GM21619 (cell line): ENCODE results near the gene IQCN.
A peak's percentile ranks its signal among the peaks of the same experiment; 100 is the strongest.

Source experiments
- ATAC-seq: cut with Tn5 transposase; IDR thresholded peaks from one replicate; pipeline ENCODE4 v1.9.1; 2021; ENCODE audit not compliant: unreplicated experiment

Gene IQCN

DNA sequence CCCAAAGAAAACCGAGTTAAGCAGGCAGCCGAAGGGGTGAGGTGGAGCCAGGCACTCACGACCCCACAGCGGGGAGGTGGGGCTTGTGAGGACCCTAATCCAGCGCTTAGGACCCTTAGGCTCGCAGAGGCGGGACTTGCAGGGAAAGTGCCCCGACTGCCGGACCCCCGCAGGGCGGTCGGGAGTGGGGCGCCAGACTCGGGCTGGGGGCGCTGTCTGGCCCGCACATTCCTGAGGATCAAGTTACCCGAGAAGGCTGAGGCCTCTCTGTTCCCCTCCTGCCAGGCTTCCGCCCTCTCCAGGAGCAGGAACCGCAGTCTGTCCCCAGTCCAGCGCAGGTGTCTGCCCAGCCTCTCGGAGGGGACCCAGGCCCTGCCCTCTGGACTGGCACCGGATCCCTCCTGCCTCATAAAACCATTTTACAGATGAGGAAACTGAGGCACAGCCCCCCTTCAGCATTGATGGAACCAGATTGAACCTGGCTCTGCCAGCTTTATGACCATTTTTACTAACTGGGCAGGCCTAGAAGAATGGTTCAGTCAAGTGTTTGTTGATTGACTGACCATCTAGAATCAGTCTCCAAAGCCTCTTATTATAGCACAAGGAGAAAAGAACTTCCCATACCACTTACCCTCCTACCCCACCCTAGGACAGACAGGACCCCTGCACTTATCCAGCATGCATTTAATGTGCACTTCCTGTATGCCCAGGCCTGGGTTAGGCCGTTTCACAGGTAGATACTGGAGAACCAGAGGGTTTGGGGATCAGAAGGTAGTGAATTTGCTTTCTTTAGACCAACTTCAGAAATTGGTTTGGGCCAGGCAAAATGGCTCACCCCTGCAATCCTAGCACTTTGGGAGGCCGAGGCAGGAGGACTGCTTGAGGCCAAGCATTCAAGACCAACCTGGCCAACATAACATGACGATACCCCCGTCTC is 13.9 kb upstream of the IQCN start:
- ATAC-seq: no peak

DNA sequence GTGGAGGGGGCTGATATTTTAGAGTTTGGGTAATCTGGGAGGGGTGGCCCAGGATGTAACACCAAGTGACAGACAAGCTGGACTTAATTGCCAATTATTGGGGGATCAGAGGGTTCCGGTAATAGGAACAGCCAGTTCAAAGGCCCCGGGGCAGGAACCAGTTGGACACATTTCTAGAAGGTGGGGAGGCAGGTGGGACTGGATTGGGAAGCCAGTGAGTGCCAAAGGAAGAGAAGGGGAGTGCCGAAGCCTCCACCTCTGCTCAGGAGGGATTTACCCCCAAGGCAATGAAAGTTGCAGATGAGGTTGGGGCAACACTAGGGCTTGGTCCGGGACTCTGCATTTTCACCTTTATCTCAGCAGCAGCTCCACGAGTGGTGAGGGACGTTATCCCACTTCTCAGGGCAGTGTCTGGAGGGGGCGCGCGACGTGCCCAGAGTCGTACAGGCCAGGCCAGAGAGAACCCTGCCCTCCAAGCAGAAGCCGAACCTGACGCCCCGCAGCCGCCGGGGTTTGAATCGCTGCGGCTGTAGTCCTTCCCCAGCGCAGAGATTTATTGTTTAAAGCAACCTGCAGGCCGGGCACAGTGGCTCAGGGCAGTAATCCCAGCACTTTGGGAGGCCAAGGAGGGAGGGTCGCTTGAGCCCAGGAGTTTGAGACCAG is 12.9 kb upstream of the IQCN start:
- no peak for ATAC-seq

DNA sequence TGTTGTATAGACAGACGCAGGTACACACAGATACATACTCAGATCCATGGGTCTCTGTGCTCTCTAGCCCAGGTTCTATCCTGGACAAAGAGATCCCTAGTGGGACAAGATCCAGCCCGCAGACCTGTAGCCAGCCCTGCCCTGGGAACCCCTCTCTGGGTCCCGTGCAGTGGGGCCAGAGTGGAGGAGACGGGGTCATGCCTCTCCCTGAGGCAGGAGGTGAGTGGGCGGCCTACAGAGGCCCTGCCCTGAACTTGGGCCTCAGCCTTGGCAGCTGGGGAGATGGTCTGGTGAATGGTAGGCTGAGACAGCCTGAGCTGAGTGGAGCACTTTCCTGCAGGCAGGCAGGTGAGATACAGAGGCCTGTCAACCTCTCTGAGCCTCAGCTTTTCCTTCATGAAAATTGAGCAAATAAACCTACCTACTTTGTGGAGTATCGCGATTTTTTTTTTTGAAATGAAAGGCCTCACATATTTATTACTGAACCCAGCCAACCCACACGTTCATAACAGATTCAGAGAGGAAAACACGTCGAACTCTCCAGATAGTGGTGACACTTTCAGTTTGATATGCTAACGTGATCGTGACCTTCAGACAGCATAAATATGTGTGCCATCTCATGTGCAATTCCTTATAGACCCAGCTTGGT is 10.6 kb upstream of the IQCN start:
- ATAC-seq: no peak

DNA sequence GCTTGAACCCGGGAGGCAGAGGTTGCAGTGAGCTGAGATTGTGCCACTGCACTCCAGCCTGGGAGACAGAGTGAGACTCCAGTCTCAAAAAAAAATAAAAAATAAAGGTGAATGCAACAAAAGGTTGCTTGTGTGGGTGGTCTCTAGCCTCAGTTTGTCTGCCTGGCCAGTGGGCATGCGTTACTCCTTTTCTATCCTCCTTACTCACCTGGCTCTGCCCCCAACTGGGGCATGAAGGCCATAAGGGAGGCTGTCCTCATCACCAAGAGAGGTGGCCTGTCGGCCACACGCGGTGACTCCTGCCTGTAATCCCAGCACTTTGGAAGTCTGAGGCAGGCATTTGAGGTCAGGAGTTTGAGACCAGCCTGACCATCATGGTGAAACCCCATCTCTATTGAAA is 9.1 kb upstream of the IQCN start:
- no peak for ATAC-seq

DNA sequence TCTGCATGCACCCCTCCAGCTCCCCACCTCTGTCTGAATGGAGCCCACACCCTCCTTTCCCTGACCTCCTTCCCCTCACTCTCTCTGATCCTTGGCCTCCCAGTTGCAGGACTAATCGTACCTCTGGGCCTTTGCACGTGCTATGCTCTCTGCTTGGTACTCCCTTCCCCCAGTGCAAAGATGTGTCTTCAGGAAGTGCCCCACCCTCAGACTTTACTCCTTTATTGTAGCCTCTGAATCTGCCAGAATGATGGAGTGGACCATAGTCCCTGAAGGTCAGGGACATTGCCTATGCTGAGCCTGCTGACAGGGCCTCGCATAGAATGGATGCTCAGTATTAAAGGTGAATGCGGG is 8.5 kb upstream of the IQCN start:
- no peak for ATAC-seq

DNA sequence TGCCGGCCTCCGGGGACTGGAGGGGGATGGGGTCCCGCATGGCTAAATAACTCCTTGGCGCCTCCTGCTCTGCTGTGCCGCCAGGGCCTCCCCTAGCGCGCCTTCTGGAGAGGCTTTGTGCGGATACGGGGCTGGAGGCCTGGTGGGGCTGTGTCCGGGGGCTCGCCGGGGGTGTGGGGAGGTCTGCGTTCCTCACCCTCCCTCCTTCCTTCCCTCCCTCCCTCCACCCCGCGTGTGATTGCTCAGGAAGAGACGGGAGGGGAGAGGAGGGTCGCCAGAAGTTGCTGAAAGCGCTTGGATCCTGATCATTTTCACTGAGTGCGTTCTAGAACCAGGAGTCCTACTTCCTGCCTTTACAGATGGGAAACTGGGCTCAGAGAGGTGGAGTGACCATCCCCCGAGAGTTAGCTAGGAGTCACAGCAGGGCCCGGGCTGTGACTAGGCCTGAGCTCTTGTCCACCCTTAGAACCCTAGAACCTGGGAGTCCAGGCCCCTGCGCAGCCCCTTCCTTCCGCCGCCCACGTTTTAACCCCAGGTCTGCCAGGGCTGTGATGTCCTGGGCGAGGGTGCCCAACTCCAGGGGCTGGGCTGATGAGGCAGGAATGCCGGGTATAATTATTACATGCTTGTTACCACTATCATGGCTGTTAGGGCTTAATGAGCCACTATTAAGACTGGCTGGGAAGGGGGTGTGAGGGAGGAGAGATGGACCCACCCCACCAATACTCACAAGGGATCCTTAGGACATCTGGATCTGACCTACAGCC is 8.0 kb upstream of the IQCN start:
- ATAC-seq: no peak

DNA sequence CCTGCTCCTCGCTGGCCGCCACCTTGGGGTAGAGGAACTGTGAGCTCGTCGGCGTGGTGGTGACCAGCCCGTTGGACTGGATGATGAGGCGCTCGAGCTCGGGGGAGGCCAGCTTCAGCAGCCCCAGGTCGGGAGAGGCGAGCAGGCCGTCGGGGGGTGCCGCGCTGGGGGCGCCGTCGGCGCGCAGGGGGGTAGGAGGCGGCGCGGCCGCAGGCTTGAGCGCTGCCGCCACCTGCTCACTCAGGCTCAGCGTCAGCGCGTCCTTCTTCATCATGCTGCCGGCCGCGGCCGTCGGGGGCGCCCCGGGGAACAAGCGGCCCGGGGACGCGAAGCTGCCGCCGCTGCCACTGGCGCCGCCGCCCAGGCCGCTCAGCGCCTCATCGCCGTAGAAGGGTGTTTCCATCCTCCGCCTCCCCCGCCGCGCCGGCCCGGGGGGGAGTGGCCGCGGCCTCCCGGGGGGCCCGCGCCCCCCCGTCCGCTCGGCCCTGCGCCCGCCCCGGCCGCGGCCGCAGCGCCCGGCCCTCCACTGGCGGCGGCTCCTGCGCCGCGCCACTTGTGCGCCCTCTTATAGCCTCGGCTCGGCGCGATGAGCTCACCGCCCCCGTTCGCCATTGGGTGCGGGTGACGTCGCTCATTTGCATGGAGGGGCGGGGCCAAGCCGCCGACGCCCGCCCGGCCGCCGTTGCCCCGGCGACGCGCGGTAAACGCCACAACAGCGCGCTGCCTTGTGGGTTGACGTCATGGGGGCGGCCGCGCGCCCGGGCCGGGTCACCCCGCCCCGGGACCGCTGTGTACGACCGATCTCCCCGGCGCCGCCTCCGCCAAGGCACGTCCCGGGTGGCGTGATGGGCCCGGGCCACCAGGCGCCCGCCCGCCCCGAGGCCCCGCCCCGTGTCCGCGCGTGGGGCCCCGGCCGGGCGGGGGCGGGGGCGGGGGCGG is 7.1 kb upstream of the IQCN start, which contains the start of gene JUND:
JUND (minus strand) TSS at position 541 of the 939 bp plus-strand sequence; CDS start at position 403, 138 bp downstream.
- ATAC-seq: peak; percentile 53

DNA sequence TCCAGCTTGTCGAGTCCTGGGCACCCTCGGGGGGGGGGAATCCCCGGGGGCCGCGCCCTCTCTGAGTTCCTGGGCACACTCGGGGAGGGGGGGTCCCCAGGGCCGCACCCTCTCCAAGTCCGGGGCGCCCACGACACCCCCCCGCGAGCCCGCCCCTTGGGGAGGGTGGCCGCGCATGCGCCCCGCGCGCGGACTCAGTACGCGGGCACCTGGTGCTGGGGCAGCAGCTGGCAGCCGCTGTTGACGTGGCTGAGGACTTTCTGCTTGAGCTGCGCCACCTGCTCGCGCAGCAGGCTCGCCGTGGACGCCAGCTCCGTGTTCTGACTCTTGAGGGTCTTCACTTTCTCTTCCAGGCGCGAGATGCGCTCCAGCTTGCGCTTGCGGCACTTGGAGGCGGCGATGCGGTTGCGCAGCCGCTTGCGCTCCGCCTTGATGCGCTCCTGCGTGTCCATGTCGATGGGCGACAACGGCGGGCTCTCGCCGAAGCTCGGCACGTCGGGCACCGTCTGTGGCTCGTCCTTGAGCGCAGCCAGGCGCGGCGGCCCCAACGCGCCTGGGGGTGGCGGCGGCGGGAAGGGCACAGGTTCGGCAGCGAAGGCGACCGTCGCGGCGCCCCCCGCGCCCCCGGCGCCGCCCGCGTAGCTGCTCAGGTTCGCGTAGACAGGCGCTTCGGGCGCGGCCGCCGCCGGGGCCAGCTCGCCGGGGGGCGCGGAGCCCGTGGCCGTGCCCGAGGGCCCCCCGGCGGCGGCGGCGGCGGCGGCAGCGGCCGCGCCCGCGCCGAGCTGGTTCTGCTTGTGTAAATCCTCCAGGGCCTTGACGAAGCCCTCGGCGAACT is 6.2 kb upstream of the IQCN start:
- ATAC-seq: peak; percentile 13

DNA sequence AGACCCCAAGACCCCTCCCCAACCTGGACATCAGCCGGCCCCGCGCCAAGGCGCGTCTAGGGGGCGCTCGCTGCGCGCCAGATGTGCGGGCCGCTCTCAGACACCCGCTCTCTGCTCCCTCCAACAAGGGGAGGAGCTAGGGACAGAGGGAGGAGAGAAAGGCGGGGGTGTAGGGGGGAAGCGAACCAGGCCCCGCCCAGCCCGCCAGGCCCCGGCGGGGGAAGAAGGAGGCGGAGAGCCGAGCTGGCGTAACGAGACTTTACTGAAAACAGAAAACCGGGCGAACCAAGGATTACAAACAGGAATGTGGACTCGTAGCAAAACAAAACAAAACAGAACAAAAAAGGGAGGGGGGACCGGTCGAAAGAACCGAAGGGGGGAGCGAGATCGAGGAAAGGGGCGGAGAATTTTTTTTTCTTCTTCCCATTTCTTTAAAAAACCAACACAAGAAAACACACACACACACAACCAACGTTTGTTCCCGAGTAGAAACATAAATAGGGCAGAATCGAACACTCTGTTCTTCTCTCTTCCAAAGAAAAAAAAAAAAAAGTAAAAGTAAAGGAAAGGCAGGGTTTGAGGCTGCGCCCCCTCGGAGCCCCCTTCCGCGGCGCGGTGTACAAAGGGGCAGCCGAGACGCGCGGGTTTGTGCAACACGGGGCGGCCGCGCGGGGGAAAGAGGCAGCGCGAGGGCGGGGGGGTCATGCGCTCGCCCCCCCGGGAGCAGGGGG is 5.4 kb upstream of the IQCN start:
- no peak for ATAC-seq

DNA sequence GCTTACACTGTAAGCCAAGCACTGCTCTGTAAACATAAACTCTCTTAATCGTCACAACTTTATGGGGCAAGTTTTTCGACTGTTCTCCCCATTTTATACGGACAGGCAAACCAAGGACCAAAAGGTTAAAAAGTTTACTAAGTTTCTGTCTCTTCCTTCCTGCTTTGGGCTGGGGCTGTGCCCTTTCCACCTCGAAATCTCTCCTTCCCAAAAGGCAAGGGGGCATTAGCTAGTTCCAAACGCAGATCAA is 4.9 kb upstream of the IQCN start:
- ATAC-seq: no peak

DNA sequence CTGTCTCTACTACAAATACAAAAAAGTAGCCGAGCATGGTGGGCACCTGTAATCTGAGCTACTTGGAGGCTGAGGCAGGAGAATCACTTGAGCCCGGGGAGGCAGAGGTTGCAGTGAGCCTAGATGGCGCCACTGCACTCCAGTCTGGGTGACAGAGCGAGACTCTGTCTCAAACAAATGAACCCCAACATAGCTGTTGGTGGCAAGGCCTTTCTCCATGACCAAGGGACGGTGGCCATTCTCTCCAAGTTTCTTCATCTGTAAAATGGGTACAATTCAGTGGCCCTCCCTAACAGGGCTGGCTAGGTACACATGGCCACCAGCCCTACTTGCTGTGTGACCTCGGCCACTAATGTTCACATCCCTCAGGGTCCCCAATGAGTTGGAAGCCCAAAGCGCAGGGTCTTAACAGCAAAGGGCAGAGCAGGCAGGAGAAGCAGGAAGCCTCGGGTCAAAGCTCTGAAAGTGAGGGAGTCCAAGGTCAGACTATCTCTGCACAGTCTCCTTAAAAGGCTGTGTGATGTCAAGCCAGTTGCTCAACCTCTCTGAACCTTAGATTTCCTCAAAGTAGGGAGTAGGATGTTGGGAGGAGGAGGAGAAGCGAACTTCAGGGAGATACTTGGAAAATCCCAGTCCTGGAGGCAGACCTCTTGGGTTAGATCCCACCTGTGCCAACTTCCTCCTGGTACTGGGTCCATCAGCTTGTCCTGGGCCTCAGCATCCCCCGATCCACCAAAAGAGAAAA is 4.4 kb upstream of the IQCN start:
- no peak for ATAC-seq

DNA sequence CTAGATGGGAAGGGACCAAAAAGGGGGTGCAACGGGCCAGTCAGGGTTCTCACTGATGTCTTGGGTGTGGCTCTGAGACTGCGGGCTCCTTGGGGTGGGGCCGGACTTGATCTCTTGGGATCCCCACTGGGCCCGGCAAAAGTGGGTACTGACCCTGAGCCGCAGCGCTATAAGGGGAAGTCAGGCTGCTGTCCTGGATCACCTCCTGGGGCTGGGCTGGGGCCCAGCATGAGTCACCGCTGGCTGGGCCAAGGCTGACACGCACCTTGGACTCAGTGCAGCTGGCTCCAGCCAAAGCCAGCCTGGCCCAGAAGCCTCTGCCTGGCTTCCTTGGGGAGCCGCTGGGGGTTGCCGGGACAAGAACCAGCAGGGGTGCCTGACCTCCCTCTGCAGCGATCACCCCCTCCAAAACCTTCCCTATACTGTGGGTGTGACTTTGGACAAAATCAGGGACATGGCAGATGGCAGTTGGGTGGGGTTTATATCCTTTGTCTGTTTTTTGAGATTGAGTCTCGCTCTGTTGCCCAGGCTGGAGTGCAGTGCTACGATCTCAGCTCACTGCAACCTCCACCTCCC is 617 bp upstream of the IQCN start:
- ATAC-seq: no peak

DNA sequence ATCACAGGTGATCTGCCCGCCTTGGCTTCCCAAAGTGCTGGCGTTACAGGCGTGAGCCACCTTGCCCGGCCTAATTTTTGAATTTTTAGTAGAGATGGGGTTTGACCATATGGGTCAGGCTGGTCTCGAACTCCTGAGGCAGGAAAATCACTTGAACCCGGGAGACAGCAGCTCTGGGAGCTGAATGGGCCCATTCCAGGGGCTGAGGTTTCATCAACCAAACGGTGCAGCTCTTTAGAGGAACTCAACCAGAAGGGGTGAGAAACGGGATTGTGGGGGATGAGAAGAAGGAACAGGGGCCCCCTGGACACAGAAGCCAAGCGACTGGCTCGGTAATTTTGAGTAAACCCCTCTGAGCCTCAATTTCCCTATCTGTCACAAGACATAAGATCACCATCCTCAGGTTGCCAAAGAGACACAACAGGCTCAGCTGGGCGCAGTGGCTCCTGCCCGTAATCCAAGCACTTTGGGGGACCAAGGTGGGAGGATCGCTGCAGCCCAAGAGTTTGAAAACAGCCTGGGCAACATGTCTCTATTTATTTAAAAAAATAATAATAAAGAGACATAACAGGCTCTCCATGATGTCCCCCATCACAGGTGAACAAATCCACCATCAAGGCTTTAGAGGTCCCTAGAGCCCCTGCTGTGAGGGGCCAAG is 562 bp downstream of the IQCN start:
- ATAC-seq: no peak

DNA sequence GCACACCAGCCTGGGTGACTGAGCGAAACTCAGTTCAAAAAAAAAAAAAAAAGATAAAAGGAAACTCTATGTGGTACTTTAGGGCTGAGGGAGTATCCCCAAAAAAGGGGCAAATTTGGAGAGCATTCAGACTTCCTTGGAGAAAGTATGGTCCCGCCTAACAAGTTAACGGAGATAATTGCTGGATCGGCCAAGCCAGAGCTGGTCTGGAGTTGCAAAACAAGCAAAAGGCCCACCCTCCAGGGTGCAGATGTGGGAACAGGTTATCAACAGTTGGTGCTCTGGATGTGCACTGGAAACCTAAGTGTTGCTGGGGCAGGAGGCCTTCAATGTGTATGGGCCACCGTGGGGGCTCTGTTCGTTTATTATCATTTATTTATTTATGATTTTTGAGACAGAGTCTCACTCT is 2.8 kb downstream of the IQCN start:
- no peak for ATAC-seq

DNA sequence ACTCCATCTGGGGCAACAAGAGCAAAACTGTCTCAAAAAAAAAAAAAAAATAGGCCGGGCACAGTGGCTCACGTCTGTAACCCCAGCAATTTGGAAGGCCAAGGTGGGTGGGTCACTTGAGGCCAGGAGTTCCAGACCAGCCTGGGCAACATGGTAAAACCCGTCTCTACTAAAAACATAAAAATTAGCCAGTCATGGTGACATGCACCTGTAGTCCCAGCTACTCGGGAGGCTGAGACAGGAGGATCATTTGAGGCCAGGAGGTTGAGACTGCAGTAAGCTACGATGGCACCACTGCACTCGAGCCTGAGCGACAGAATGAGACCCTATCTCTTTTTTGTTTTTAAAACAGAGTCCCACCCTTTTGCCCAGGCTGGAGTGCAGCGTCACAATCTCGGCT is 3.9 kb downstream of the IQCN start:
- ATAC-seq: no peak

DNA sequence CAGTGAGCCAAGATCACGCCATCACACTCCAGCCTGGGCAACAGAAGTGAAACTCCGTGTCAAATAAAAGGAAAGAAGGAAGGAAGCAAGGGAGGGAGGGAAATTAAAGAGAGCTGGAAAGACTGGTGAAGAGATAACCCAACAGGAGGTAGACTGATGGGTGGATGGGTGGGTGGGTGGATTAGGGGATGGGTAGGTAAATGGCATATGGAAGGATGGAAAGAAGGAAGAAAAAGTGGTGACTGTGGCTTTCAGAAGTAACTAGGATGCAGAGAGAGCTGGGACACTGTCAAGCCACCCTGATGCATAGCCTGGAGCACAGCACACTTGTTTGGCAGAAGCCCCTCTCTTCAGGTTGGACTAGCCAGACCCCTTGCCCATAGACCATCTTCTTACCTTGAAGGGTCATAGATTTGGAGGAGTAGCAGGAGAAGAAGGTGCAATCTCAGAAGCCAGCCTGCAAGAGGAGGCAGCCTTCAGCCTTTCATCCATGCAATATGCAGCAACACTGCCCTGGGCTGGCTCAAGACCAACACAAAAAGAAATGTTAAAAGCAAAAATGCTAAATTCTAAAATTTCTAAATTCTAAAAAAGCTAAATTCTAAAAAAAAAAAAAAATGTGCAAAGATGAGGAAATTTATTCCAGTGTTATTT is 5.1 kb downstream of the IQCN start:
- ATAC-seq: no peak
